HG03095 (cell line): ENCODE measurements around the gene OR2A12.
"Not testable (repeated sequence)": the region's sequence is repeated elsewhere in the genome, so short reads cannot be mapped to it uniquely, and the experiment has no call there.

Experiments
- ATAC-seq: cut with Tn5 transposase; IDR thresholded peaks from one replicate; pipeline ENCODE4 v1.9.1; 2021; ENCODE audit warnings: moderate library complexity; ENCODE audit not compliant: unreplicated experiment

OR2A12 gene

GRCh38 chr7:144113651-144114050 lies 27.6 kb downstream of the OR2A12 start:
- ATAC-seq = no peak

- ATAC-seq = no peak
Observed at GRCh38 chr7:144118341-144118740, 32.3 kb downstream of the OR2A12 start.

GRCh38 chr7:144122876-144123275 lies 36.8 kb downstream of the OR2A12 start, which contains the start of gene OR2A14:
TSS of gene OR2A14 (plus strand) at chr7:144123176. CDS start at chr7:144129113, 5,937 bp downstream.
- ATAC-seq = no peak

- peak; percentile 99 for ATAC-seq
Observed at GRCh38 chr7:144127714-144128334, 41.7 kb downstream of the OR2A12 start.

- ATAC-seq = not testable (repeated sequence)
Observed at GRCh38 chr7:144129601-144130000, 43.5 kb downstream of the OR2A12 start.

GRCh38 chr7:144130730-144131129 lies 44.7 kb downstream of the OR2A12 start:
- ATAC-seq = no peak

- ATAC-seq = no peak
Observed at GRCh38 chr7:144132262-144132661, 46.2 kb downstream of the OR2A12 start.

GRCh38 chr7:144133307-144133706 lies 47.2 kb downstream of the OR2A12 start:
- no peak for ATAC-seq

GRCh38 chr7:144134116-144134515 lies 48.0 kb downstream of the OR2A12 start:
- no peak for ATAC-seq

GRCh38 chr7:144137501-144137900 lies 51.4 kb downstream of the OR2A12 start:
- ATAC-seq = no peak

GRCh38 chr7:144142187-144142586 lies 56.1 kb downstream of the OR2A12 start:
- no peak for ATAC-seq

GRCh38 chr7:144144426-144144825 lies 58.3 kb downstream of the OR2A12 start:
- ATAC-seq = no peak

- ATAC-seq = no peak
Observed at GRCh38 chr7:144148224-144148827, 62.2 kb downstream of the OR2A12 start.
